ENCODE measurements around the gene ENTPD8. TPM values are rescaled to one million over a fixed set of nuclear protein-coding genes. Genes with fewer than 3 reads are reported as not detected.

ENTPD8 gene
- total RNA-seq, 1 experiment from 2014 or later = not detected

- Histone ChIP-seq H3K4me3 (ENCODE audit: low read length) (peak overlapping the region; percentile 71), H3K36me3 (ENCODE audit: low read depth, low read length) (no peaks in the 10 kb centered on the region), H3K4me1 (ENCODE audit: insufficient read depth, low read length) (0 out of 2 replicates have a peak, but pooled peaks cover 11% of the 10 kb centered on the region), H3K9me3 (ENCODE audit: low read length) (no peaks in the 10 kb centered on the region), H4K20me1 (ENCODE audit: low read length) (no peaks in the 10 kb centered on the region), H2AFZ (ENCODE audit: low read length) (peak overlapping the region; percentile 65), H3K27ac (ENCODE audit: low read length) (peak overlapping the region; percentile 37; the same call in 1 of the 2 replicates), H3K27me3 (ENCODE audit: low read length) (no peaks in the 10 kb centered on the region), H3F3A (ENCODE audit: low read length, unreplicated experiment) (no peaks in the 10 kb centered on the region), H3K79me2 (ENCODE audit: low read length) (peaks cover 24% of the 10 kb centered on the region), H3K9ac (ENCODE audit: low read length) (peak overlapping the region; percentile 79), H3K4me2 (ENCODE audit: low read length) (peak overlapping the region; percentile 90), H3K9me2 (replicated peaks; ENCODE audit: low read length) (no peaks in the 10 kb centered on the region)
- DNase-seq (peak; percentile 51), ATAC-seq (peak; percentile 55)
- intact Hi-C loops (cut with micrococcal nuclease) = no loop called here
- ChIA-PET CTCF (interaction anchor here (0.7 to 1.0 kb wide), 3 partner anchors 17 to 86 kb away, joined by 3 to 4 read pairs (median 4); partner anchors contain the start of gene ENTPD8), POLR2A (ENCODE audit: unreplicated experiment) (interaction anchor here (0.6 kb wide), 1 partner anchor 19 kb away, joined by 3 read pairs; no protein-coding TSS in a partner anchor)
- BruUV-seq (replicated peaks) = no TSS peak
- TF ChIP-seq CTCF (conservative IDR thresholded peaks at IDR 0.05; ENCODE audit: low read depth, low read length) (no peak), EZH2phosphoT487 (IDR thresholded peaks at IDR 0.05; ENCODE audit: borderline replicate concordance, low read length) (no peak), EZH2 (IDR thresholded peaks at IDR 0.05; ENCODE audit: low read length, unreplicated experiment) (no peak)
Observed at GRCh38 chr9:137423514-137424291, 17.5 kb downstream of the ENTPD8 start.

- Histone ChIP-seq H3K4me3 (ENCODE audit: low read length) (peak within 1 kb of the TSS; percentile 91), H3K36me3 (ENCODE audit: low read depth, low read length) (no peaks in the 10 kb centered on the region), H3K27ac (ENCODE audit: low read length) (peak within 1 kb of the TSS; percentile 37; the same call in 1 of the 2 replicates), H3K9me3 (ENCODE audit: low read length) (no peaks in the 10 kb centered on the region), H4K20me1 (ENCODE audit: low read length) (no peaks in the 10 kb centered on the region), H3K4me1 (ENCODE audit: insufficient read depth, low read length) (0 out of 2 replicates have a peak, but pooled peaks cover 11% of the 10 kb centered on the region), H3K79me2 (ENCODE audit: low read length) (peaks cover 24% of the 10 kb centered on the region), H3K27me3 (ENCODE audit: low read length) (no peaks in the 10 kb centered on the region), H3K9ac (ENCODE audit: low read length) (peak within 1 kb of the TSS; percentile 79), H3K9me2 (replicated peaks; ENCODE audit: low read length) (no peaks in the 10 kb centered on the region), H3F3A (ENCODE audit: low read length, unreplicated experiment) (no peaks in the 10 kb centered on the region), H3K4me2 (ENCODE audit: low read length) (peak within 1 kb of the TSS; percentile 92), H2AFZ (ENCODE audit: low read length) (peak within 1 kb of the TSS; percentile 86)
- intact Hi-C loops (cut with micrococcal nuclease) = no loop called here
- ATAC-seq = peak; percentile 88
- TF ChIP-seq EZH2phosphoT487 (IDR thresholded peaks at IDR 0.05; ENCODE audit: borderline replicate concordance, low read length) (no peak), CTCF (conservative IDR thresholded peaks at IDR 0.05; ENCODE audit: low read depth, low read length) (peak; percentile 42; the same call in 1 of the 2 replicates)
- POLR2A ChIA-PET (ENCODE audit: unreplicated experiment) = interaction anchor here (0.5 to 0.6 kb wide), 2 partner anchors 18 to 32 kb away, joined by 3 read pairs; no protein-coding TSS in a partner anchor
- BruUV-seq (replicated peaks) = no TSS peak
- DNase-seq = peak; percentile 91
- CTCF ChIA-PET = interaction anchor here (0.6 to 1.0 kb wide), 4 partner anchors 24 to 129 kb away, joined by 3 to 4 read pairs (median 3); no protein-coding TSS in a partner anchor
Observed at GRCh38 chr9:137422604-137423513, 18.3 kb downstream of the ENTPD8 start, which contains the start of the genes EXD3 and NOXA1. Gene EXD3 (minus strand): TSS chr9:137423162. CDS start chr9:137395357, 27,805 bp downstream. Gene NOXA1 (plus strand): TSS chr9:137423393. CDS start chr9:137423530, 137 bp downstream.
